ENCODE data around the gene PKD1L1. TPM values are rescaled to one million over a fixed set of nuclear protein-coding genes. Genes with fewer than 3 reads are reported as not detected.

Gene PKD1L1
- total and polyA plus RNA-seq, 2 donors (not counting 1 experiment from before 2014, with no cell fraction given), result 0.59 to 0.70 TPM

DNA sequence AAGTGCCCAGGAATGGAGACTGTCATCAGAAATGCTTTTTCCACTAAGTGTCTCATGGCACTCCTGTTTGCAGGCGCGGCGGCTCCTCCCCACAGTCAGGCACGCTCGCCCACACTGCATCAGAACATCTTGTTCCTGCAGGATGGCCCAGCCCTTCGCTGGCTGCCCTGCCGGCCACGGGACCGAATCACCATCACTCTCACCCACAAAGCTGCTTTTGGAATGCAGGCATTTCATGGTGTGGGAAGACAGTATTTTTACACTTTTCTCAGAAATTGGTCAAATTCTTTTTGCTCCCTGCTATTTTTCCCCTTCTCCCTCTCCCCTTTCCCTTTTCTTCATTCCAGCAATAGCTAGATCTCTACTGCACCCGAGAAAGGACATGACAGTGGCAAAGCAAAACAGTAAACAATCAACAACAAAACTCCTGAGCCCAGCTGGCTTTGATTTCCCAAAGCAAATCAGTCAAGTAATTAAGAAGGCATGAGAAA, 190.3 kb downstream of the PKD1L1 start:
- peaks cover 3% of the 10 kb centered on the region for H3K27me3 Mint-ChIP-seq
- H3K4me1 ChIP-seq (ENCODE audit: control insufficient read depth in 2 of 2, insufficient read depth in 2 of 2, low read length in 2 of 2), result peaks cover 5% of the 10 kb centered on the region in 2 donors
- ATAC-seq (ENCODE audit: low read depth), result no peak
- no peak overlapping the region for H3K4me3 Mint-ChIP-seq
- peaks cover 19% of the 10 kb centered on the region for H3K4me1 Mint-ChIP-seq
- intact Hi-C loops (cut with micrococcal nuclease), result no loop called here
- H3K27ac ChIP-seq (ENCODE audit: low read length in 2 of 2), result no peak overlapping the region
- no peak for DNase-seq
- H3K4me2 ChIP-seq (replicated peaks; ENCODE audit: low read depth, low read length, poor library complexity, severe bottlenecking), result no peak overlapping the region
- no peak overlapping the region for H3K9ac ChIP-seq (ENCODE audit: low read length)
- no peak overlapping the region for H2AFZ ChIP-seq (ENCODE audit: insufficient read depth, low read depth, low read length, poor library complexity, severe bottlenecking)
- TF ChIP-seq, protein P1, sequence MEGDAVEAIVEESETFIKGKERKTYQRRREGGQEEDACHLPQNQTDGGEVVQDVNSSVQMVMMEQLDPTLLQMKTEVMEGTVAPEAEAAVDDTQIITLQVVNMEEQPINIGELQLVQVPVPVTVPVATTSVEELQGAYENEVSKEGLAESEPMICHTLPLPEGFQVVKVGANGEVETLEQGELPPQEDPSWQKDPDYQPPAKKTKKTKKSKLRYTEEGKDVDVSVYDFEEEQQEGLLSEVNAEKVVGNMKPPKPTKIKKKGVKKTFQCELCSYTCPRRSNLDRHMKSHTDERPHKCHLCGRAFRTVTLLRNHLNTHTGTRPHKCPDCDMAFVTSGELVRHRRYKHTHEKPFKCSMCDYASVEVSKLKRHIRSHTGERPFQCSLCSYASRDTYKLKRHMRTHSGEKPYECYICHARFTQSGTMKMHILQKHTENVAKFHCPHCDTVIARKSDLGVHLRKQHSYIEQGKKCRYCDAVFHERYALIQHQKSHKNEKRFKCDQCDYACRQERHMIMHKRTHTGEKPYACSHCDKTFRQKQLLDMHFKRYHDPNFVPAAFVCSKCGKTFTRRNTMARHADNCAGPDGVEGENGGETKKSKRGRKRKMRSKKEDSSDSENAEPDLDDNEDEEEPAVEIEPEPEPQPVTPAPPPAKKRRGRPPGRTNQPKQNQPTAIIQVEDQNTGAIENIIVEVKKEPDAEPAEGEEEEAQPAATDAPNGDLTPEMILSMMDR (IDR thresholded peaks at IDR 0.05), result no peak
- TF ChIP-seq EZH2 (IDR thresholded peaks at IDR 0.05; ENCODE audit: borderline replicate concordance, insufficient read depth, low read depth, low read length, poor library complexity, severe bottlenecking), result no peak
- no peaks in the 10 kb centered on the region for H3K79me2 ChIP-seq (ENCODE audit: control insufficient read depth, insufficient read depth, low read length)
- no peaks in the 10 kb centered on the region for H3K36me3 ChIP-seq (replicated peaks in 1 of 2; ENCODE audit: control extremely low read depth in 1 of 2, control insufficient read depth in 1 of 2, extremely low read depth in 1 of 2, insufficient read depth in 2 of 2, low read length in 1 of 2)
- ChIA-PET CTCF (no interaction called here), POLR2A (no interaction called here)
- H3K9me3 Mint-ChIP-seq (ENCODE audit: insufficient read depth), result no peaks in the 10 kb centered on the region
- H4K20me1 ChIP-seq (ENCODE audit: control insufficient read depth, insufficient read depth, low read length, poor library complexity, severe bottlenecking), result no peaks in the 10 kb centered on the region
- no peak overlapping the region for H3K27ac Mint-ChIP-seq
- no peak overlapping the region for H3K4me3 ChIP-seq (ENCODE audit: control extremely low read depth in 1 of 5, extremely low read depth in 1 of 5, insufficient read depth in 1 of 5, low read depth in 2 of 5, low read length in 4 of 5)
- no peaks in the 10 kb centered on the region for H3K27me3 ChIP-seq (replicated peaks in 1 of 4; ENCODE audit: control extremely low read depth in 1 of 4, control insufficient read depth in 3 of 4, insufficient read depth in 4 of 4, low read length in 3 of 4)
- WGBS (ENCODE audit: insufficient coverage), result 93% methylated on average over 4 of the region's 10 CpGs
- no peaks in the 10 kb centered on the region for H3K9me3 ChIP-seq (ENCODE audit: control extremely low read depth in 1 of 3, control insufficient read depth in 2 of 3, insufficient read depth in 1 of 3, low read length in 2 of 3)

DNA sequence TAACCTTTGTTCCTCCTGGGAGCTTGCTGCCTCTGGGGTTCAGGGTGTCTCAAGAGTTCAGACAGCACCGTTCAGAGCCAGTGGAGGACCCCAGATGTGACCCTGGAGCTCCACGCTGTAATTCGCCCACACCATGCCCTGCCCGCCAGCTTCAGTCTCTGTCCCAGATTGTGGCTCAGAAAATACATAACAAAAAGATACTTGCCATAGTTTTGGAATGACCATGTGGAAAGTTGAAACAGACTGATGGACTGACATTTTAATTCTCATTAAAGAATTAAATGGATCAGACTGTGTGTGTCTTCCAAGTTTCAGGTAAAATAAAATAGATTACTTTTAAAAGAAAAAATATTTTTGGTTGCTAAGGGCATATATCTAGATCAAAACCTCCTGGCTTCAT, 191.6 kb downstream of the PKD1L1 start:
- ChIA-PET POLR2A (no interaction called here), CTCF (no interaction called here)
- peaks cover 0 to 6% (median 0%) of the 10 kb centered on the region in 3 donors for H3K9me3 ChIP-seq (ENCODE audit: control extremely low read depth in 1 of 3, control insufficient read depth in 2 of 3, insufficient read depth in 1 of 3, low read length in 2 of 3)
- H3K36me3 ChIP-seq (replicated peaks in 1 of 2; ENCODE audit: control extremely low read depth in 1 of 2, control insufficient read depth in 1 of 2, extremely low read depth in 1 of 2, insufficient read depth in 2 of 2, low read length in 1 of 2), result no peaks in the 10 kb centered on the region
- H3K4me3 ChIP-seq (ENCODE audit: control extremely low read depth in 1 of 5, extremely low read depth in 1 of 5, insufficient read depth in 1 of 5, low read depth in 2 of 5, low read length in 4 of 5), result no peak overlapping the region
- H3K4me1 Mint-ChIP-seq, result peaks cover 13% of the 10 kb centered on the region
- no peaks in the 10 kb centered on the region for H3K27me3 ChIP-seq (replicated peaks in 1 of 4; ENCODE audit: control extremely low read depth in 1 of 4, control insufficient read depth in 3 of 4, insufficient read depth in 4 of 4, low read length in 3 of 4)
- ATAC-seq (ENCODE audit: low read depth), result no peak
- peaks cover 3% of the 10 kb centered on the region for H3K27me3 Mint-ChIP-seq
- no peaks in the 10 kb centered on the region for H3K79me2 ChIP-seq (ENCODE audit: control insufficient read depth, insufficient read depth, low read length)
- TF ChIP-seq, protein P1 (IDR thresholded peaks at IDR 0.05), result no peak
- TF ChIP-seq EZH2 (IDR thresholded peaks at IDR 0.05; ENCODE audit: borderline replicate concordance, insufficient read depth, low read depth, low read length, poor library complexity, severe bottlenecking), result no peak
- 100% methylated on average over 4 of the region's 4 CpGs for WGBS (ENCODE audit: insufficient coverage)
- no peak overlapping the region for H2AFZ ChIP-seq (ENCODE audit: insufficient read depth, low read depth, low read length, poor library complexity, severe bottlenecking)
- no peak for DNase-seq
- no peak overlapping the region for H3K27ac Mint-ChIP-seq
- H3K4me2 ChIP-seq (replicated peaks; ENCODE audit: low read depth, low read length, poor library complexity, severe bottlenecking), result no peak overlapping the region
- no peaks in the 10 kb centered on the region for H3K4me1 ChIP-seq (ENCODE audit: control insufficient read depth in 2 of 2, insufficient read depth in 2 of 2, low read length in 2 of 2)
- intact Hi-C loops (cut with micrococcal nuclease), result no loop called here
- no peak overlapping the region for H3K9ac ChIP-seq (ENCODE audit: low read length)
- H4K20me1 ChIP-seq (ENCODE audit: control insufficient read depth, insufficient read depth, low read length, poor library complexity, severe bottlenecking), result no peaks in the 10 kb centered on the region
- no peak overlapping the region for H3K4me3 Mint-ChIP-seq
- no peak overlapping the region for H3K27ac ChIP-seq (ENCODE audit: low read length in 2 of 2)
- no peaks in the 10 kb centered on the region for H3K9me3 Mint-ChIP-seq (ENCODE audit: insufficient read depth)

Data from B cell (primary cell).